Measurements from ENCODE around the gene ONECUT1. TPM values are rescaled to one million over a fixed set of nuclear protein-coding genes. Genes with fewer than 3 reads are reported as not detected.
"Not testable (repeated sequence)": the region's sequence is repeated elsewhere in the genome, so short reads cannot be mapped to it uniquely, and the experiment has no call there.

The ONECUT1 gene
- not detected for total RNA-seq

- no peak for TF ChIP-seq CTCF (IDR thresholded peaks at IDR 0.05)
- intact Hi-C loops (cut with micrococcal nuclease), result no loop called here
- Mint-ChIP-seq H3K27me3 (peaks cover 82% of the 10 kb centered on the region), H3K4me1 (ENCODE audit: low read depth) (peaks cover 16% of the 10 kb centered on the region), H3K4me3 (peak within 1 kb of the TSS; percentile 56), H3K36me3 (ENCODE audit: low read depth) (no peaks in the 10 kb centered on the region), H3K9me3 (no peaks in the 10 kb centered on the region), H3K27ac (no peak within 1 kb of the TSS)
- CTCF ChIA-PET, result interaction anchor here (0.7 to 1.2 kb wide), 2 partner anchors 10 to 20 kb away, joined by 3 read pairs; no protein-coding TSS in a partner anchor
- DNase-seq (peak; percentile 48), ATAC-seq (peak; percentile 62)
- POLR2A ChIA-PET, result no interaction called here
Measured at GRCh38 chr15:52790169-52790708, at the start of gene ONECUT1. Gene ONECUT1 (minus strand): TSS chr15:52790336. CDS start chr15:52789884, 452 bp downstream.

- Mint-ChIP-seq H3K27ac (no peak overlapping the region), H3K4me3 (no peak overlapping the region), H3K27me3 (peaks cover 3% of the 10 kb centered on the region), H3K4me1 (ENCODE audit: low read depth) (no peaks in the 10 kb centered on the region), H3K36me3 (ENCODE audit: low read depth) (no peaks in the 10 kb centered on the region), H3K9me3 (no peaks in the 10 kb centered on the region)
- POLR2A ChIA-PET, result no interaction called here
- intact Hi-C loops (cut with micrococcal nuclease), result no loop called here
- TF ChIP-seq CTCF (IDR thresholded peaks at IDR 0.05), result no peak
- ATAC-seq, result no peak
- no peak for DNase-seq
- CTCF ChIA-PET, result no interaction called here
Measured at GRCh38 chr15:52834379-52834778, 44.2 kb upstream of the ONECUT1 start.

- ATAC-seq; H3K36me3 Mint-ChIP-seq (ENCODE audit: low read depth); H3K4me3 Mint-ChIP-seq; H3K4me1 Mint-ChIP-seq (ENCODE audit: low read depth); H3K9me3 Mint-ChIP-seq; H3K27ac Mint-ChIP-seq; CTCF ChIA-PET; POLR2A ChIA-PET; DNase-seq; intact Hi-C loops (cut with micrococcal nuclease): not testable (repeated sequence)
- H3K27me3 Mint-ChIP-seq, result peaks cover 37% of the 10 kb centered on the region
Measured at GRCh38 chr15:52824169-52824942, 34.2 kb upstream of the ONECUT1 start.

GRCh38 chr15:52822475-52822874 is 32.3 kb upstream of the ONECUT1 start:
- ChIA-PET CTCF (no interaction called here), POLR2A (no interaction called here)
- DNase-seq, result no peak
- Mint-ChIP-seq H3K36me3 (ENCODE audit: low read depth) (no peaks in the 10 kb centered on the region), H3K27ac (no peak overlapping the region), H3K4me3 (no peak overlapping the region), H3K4me1 (ENCODE audit: low read depth) (no peaks in the 10 kb centered on the region), H3K9me3 (no peaks in the 10 kb centered on the region), H3K27me3 (peaks cover 53% of the 10 kb centered on the region)
- no peak for ATAC-seq
- TF ChIP-seq CTCF (IDR thresholded peaks at IDR 0.05), result no peak
- intact Hi-C loops (cut with micrococcal nuclease), result no loop called here

GRCh38 chr15:52819253-52819652 is 29.1 kb upstream of the ONECUT1 start:
- ATAC-seq, result no peak
- CTCF ChIA-PET, result no interaction called here
- H3K9me3 Mint-ChIP-seq, result no peaks in the 10 kb centered on the region
- H3K27me3 Mint-ChIP-seq, result peaks cover 57% of the 10 kb centered on the region
- no peak for TF ChIP-seq CTCF (IDR thresholded peaks at IDR 0.05)
- POLR2A ChIA-PET, result no interaction called here
- no peak for DNase-seq
- intact Hi-C loops (cut with micrococcal nuclease), result no loop called here
- H3K27ac Mint-ChIP-seq, result no peak overlapping the region
- no peak overlapping the region for H3K4me3 Mint-ChIP-seq
- no peaks in the 10 kb centered on the region for H3K36me3 Mint-ChIP-seq (ENCODE audit: low read depth)
- H3K4me1 Mint-ChIP-seq (ENCODE audit: low read depth), result no peaks in the 10 kb centered on the region

- H3K27ac Mint-ChIP-seq; DNase-seq; ATAC-seq; H3K4me3 Mint-ChIP-seq; H3K36me3 Mint-ChIP-seq (ENCODE audit: low read depth); CTCF ChIA-PET; H3K4me1 Mint-ChIP-seq (ENCODE audit: low read depth); H3K9me3 Mint-ChIP-seq; POLR2A ChIA-PET; intact Hi-C loops (cut with micrococcal nuclease): not testable (repeated sequence)
- peaks cover 48% of the 10 kb centered on the region for H3K27me3 Mint-ChIP-seq
Measured at GRCh38 chr15:52815899-52816298, 25.8 kb upstream of the ONECUT1 start.

Measured in activated CD8-positive, alpha-beta T cell treated with anti-CD3 and anti-CD28 coated beads for 36 hours (primary cell).